Ishikawa (cell line): Measurements from ENCODE around the gene CXXC4.

Experiments
- CEBPB ChIP-seq: IDR thresholded peaks from 2 replicates; pipeline ENCODE4 v1.6.1; 2012
- CREB1 ChIP-seq: IDR thresholded peaks from 2 replicates; pipeline ENCODE4 v1.6.1; 2012; ENCODE audit warnings: low read depth
- EGR1 ChIP-seq: IDR thresholded peaks from 2 replicates; pipeline ENCODE4 v1.6.1; 2012
- EP300 ChIP-seq: IDR thresholded peaks from 2 replicates; pipeline ENCODE4 v1.6.1; 2012; ENCODE audit warnings: borderline replicate concordance
- FOXM1 ChIP-seq: IDR thresholded peaks from 2 replicates; pipeline ENCODE4 v1.6.1; 2012; ENCODE audit warnings: low read depth, borderline replicate concordance
- MAX ChIP-seq: IDR thresholded peaks from 2 replicates; pipeline ENCODE4 v1.6.1; 2012
- NFIC ChIP-seq: IDR thresholded peaks from 2 replicates; pipeline ENCODE4 v1.6.1; 2012
- RAD21 ChIP-seq: IDR thresholded peaks from 2 replicates; pipeline ENCODE4 v1.6.1; 2012; ENCODE audit warnings: low read depth
- REST ChIP-seq: IDR thresholded peaks from 2 replicates; pipeline ENCODE4 v1.6.1; 2012; ENCODE audit warnings: low read depth, mild to moderate bottlenecking
- TAF1 ChIP-seq: IDR thresholded peaks from 2 replicates; pipeline ENCODE4 v1.6.1; 2012; ENCODE audit warnings: low read depth, mild to moderate bottlenecking
- TCF12 ChIP-seq: IDR thresholded peaks from 2 replicates; pipeline ENCODE4 v1.6.1; 2012; ENCODE audit warnings: low read depth
- TEAD4 ChIP-seq: IDR thresholded peaks from 2 replicates; pipeline ENCODE4 v1.6.1; 2012
- USF1 ChIP-seq: IDR thresholded peaks from 2 replicates; pipeline ENCODE4 v1.6.1; 2012
- YY1 ChIP-seq: IDR thresholded peaks from 2 replicates; pipeline ENCODE4 v1.6.1; 2012; ENCODE audit warnings: low read depth
- ZBTB7A ChIP-seq: IDR thresholded peaks from 2 replicates; pipeline ENCODE4 v1.6.1; 2012; ENCODE audit warnings: low read depth

The CXXC4 gene

GRCh38 chr4:104451573-104451972, 43.1 kb downstream of the CXXC4 start:
- TF ChIP-seq TAF1 (no peak), RAD21 (peak; percentile 35; the same call in 1 of the 2 replicates)

- TF ChIP-seq NFIC (no peak), USF1 (no peak), TEAD4 (no peak), ZBTB7A (no peak), REST (no peak), CEBPB (no peak), TAF1 (no peak), EP300 (no peak), TCF12 (no peak), EGR1 (no peak), CREB1 (no peak)
Measured at GRCh38 chr4:104449537-104449936, 45.2 kb downstream of the CXXC4 start.

GRCh38 chr4:104447294-104447693, 47.4 kb downstream of the CXXC4 start:
- TF ChIP-seq YY1 (no peak), CEBPB (no peak), EP300 (no peak), MAX (no peak), REST (no peak), TEAD4 (no peak), CREB1 (no peak), RAD21 (no peak), ZBTB7A (no peak), USF1 (no peak), TCF12 (no peak), TAF1 (no peak), EGR1 (no peak), FOXM1 (no peak), NFIC (no peak)

- TF ChIP-seq USF1: no peak
- no peak for TF ChIP-seq CREB1
- no peak for TF ChIP-seq CEBPB
- no peak for TF ChIP-seq TCF12
- TF ChIP-seq EP300: no peak
Measured at GRCh38 chr4:104446431-104447278, 48.0 kb downstream of the CXXC4 start.

- no peak for TF ChIP-seq TAF1
Measured at GRCh38 chr4:104444685-104445084, 50.0 kb downstream of the CXXC4 start.

- TF ChIP-seq CREB1 (no peak), MAX (no peak), REST (no peak), YY1 (no peak), RAD21 (no peak), NFIC (no peak), FOXM1 (no peak), EGR1 (no peak), TCF12 (no peak), EP300 (no peak), ZBTB7A (no peak), TEAD4 (no peak), CEBPB (no peak)
Measured at GRCh38 chr4:104436542-104436941, 58.2 kb downstream of the CXXC4 start.
